GM21515 (cell line): ENCODE data around the gene CGGBP1.
"Not testable (repeated sequence)": the region's sequence is repeated elsewhere in the genome, so short reads cannot be mapped to it uniquely, and the experiment has no call there.

ENCODE experiments used
- ATAC-seq: cut with Tn5 transposase; IDR thresholded peaks from one replicate; pipeline ENCODE4 v1.9.1; 2021; ENCODE audit not compliant: unreplicated experiment

CGGBP1 gene

DNA sequence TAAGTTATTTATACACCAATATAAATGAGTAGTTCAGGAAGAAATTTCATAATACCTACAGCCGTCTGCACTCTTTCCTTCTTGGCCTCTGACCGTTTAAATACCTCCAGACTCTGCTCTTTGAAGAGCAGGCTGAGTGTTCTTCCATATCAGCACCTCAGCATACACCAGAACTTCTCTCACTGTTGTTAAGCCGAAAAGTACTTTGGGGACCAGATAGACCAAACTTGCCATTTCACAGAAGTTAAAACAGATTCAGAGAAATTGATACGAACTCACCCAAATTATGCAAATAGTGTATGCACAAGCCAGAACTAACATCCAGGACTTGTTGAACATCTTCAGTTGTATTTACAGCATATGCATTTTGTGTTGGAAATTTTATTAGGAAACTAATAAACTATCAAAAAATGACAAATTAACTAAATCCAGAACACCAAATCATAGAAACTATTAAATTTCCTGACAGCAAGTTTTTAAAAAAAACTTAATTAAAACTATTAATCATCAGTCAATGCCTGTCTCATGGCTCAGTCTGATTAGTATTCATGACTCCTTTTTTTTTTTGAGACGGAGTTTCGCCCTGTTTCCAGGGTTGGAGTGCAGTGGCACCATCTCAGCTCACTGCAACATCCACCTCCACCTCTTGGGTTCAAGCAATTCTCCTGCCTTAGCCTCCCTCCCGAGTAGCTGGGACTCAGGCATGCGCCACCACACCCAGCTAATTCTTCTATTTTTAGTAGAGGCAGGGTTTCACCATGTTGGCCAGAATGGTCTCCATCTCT is 24.1 kb downstream of the CGGBP1 start:
- no peak for ATAC-seq

DNA sequence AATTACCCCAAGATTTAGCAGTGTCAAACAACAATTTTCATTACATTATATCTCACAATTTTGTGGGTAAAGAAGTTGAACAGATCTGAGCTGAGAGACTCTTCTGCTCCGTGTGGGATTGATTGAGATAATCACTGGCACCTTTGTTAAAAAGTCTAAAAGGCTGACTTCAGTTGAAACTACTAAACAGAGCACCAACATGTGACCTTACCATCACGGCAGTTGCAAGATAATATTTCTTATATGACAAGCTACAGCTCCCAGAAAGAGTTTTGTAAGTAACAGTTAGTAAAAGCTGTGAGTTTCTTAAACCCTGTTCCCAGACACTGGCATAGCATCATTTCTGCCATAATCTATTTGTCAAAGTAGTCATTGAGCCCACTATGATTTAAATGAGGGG is 25.0 kb downstream of the CGGBP1 start:
- ATAC-seq: no peak

GRCh38 chr3:88033079-88033478 is 25.7 kb downstream of the CGGBP1 start:
- no peak for ATAC-seq

- ATAC-seq: no peak
Measured at GRCh38 chr3:88032245-88032644, 26.6 kb downstream of the CGGBP1 start.

GRCh38 chr3:88031642-88032077 is 27.1 kb downstream of the CGGBP1 start:
- peak; percentile 88 for ATAC-seq

DNA sequence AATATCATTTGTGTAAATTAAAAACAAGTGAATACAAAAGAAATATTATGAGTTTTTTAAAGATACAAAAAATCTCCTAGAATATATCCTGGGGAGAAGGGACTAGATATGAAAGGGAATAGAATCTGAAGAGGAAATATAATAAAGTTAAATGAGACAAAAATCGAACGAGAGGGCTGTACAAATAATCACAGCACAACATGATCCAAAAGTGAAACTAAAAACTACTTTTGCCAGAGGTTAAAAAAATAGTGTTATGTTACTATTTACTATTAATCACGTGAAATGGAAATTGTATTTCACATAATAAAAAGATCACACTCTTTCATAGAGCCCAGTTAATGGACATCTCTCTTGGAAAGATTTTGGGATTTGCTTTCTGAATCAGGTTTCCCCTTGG is 28.6 kb downstream of the CGGBP1 start:
- no peak for ATAC-seq

GRCh38 chr3:88028876-88029275 is 29.9 kb downstream of the CGGBP1 start:
- ATAC-seq: no peak

GRCh38 chr3:88025001-88025552 is 33.7 kb downstream of the CGGBP1 start:
- no peak for ATAC-seq

DNA sequence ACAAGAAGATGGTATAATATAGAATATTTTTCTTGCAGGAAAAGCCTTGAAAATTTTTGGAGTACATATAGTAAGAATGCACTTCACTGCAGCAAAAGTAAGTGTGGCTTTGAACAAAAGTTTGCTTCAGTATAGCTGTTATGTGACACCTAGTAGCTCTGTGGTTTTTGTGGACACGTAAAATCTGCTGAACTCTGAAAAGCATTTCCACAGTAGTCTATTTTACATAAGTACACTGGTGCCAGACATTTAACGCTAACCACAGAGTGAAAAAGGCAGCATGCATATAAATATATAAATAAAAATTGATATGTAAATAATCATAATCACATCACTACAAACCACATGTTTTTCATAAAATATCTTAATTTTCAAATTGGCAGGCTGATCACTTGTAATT is 39.8 kb downstream of the CGGBP1 start:
- ATAC-seq: peak; percentile 92

DNA sequence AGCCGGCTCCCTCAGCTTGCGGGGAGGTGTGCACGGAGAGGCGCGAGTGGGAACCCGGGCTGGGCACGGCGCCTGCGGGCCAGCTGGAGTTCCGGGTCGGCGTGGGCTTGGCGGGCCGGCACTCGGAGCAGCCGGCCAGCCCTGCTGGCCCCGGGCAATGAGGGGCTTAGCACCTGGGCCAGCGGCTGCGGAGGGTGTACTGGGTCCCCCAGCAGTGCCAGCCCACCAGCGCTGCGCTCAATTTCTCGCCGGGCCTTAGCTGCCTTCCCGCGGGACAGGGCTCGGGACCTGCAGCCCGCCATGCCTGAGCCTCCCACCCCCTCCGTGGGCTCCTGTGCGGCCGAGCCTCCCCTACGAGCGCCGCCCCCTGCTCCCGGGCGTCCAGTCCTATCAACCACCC is 43.1 kb downstream of the CGGBP1 start:
- ATAC-seq: not testable (repeated sequence)

DNA sequence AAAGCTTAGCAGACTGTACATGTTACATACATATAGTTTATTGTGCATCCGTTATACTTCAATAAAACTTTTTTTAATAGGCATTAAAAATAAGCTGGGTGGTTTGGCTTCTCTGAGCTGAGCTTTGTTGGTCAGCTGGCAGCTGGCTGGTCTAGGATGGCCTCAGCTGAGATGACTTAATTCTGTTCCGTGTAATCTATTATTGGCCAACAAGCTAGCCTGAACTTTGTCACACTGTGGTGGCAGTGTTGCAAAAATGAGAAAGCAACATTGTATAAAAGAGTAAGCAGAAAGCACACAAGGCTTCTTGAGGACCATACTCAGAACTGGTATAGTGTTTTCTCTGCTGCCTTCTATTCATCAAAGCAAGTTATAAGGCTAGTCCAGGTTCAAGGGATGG is 45.2 kb downstream of the CGGBP1 start:
- ATAC-seq: no peak

GRCh38 chr3:88010810-88011209 is 48.0 kb downstream of the CGGBP1 start:
- ATAC-seq: no peak

GRCh38 chr3:88009066-88009465 is 49.7 kb downstream of the CGGBP1 start:
- no peak for ATAC-seq

GRCh38 chr3:88005066-88005465 is 53.7 kb downstream of the CGGBP1 start:
- ATAC-seq: peak; percentile 46

DNA sequence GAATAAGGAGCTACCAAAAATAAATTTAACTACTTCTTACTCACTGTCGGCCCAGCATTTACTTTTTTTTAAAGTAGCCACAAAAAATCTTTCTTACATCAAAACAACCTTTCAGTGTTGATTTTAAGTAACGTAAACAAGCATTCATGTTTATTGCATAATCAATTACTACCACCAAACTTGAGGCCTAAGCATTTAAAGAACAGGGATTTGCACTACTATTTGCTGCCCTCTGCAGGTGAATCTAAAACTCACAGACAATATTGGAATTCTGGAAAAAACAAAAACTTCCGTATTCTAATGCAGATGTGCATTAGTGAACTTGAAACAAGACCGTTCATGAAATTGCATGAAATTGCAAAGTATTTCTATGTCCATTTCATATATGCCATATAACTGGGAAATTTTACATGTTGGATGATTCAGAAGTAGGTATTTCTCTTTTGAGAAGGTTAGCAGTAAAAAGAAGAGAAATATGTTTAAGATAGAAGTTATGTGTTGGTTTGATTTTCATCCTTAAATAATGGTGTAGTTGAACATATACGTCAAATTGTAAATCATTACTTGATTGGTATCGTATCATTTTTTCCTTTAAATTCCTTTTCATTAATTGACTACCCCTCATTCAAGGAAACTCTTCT is 55.6 kb downstream of the CGGBP1 start:
- ATAC-seq: no peak

DNA sequence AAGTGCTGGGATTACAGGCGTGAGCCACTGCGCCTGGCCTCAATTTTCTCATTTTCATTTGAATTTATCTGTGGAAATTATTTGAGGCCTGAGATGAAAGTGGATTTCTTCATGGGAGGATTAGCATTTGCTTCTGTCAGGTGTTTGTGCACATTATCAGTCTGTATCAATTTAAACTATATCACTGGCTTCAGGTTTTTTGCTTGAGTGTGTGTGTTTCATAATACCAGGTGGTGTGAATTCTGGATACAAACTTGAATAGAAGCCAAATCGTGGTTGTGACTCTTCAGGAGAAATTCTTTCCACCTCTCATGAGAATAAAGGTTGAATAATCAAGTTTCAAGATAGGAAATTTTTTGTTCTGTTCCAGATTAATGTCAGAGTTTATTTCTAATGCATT is 56.4 kb downstream of the CGGBP1 start:
- ATAC-seq: no peak
